HepG2 (cell line): Measurements from ENCODE around the gene PTEN. TPM values are rescaled to one million over a fixed set of nuclear protein-coding genes. Genes with fewer than 3 reads are reported as not detected.

Experiments
- ADNP ChIP-seq: sonication (generic); formaldehyde crosslinking; IDR thresholded peaks from 2 replicates; pipeline ENCODE4 v1.4.0; 2020; ENCODE audit warnings: missing genetic modification reagents
- ARHGAP35 ChIP-seq: sonication (generic); formaldehyde crosslinking; IDR thresholded peaks from 2 replicates; pipeline ENCODE4 v1.9.0; 2022; ENCODE audit warnings: mild to moderate bottlenecking, inconsistent platforms, moderate library complexity, missing genetic modification reagents, borderline replicate concordance
- CAMTA2 ChIP-seq: sonication (generic); formaldehyde crosslinking; IDR thresholded peaks from 2 replicates; pipeline ENCODE4 v1.4.0; 2020; ENCODE audit warnings: mild to moderate bottlenecking, missing genetic modification reagents, borderline replicate concordance
- CEBPB ChIP-seq: IDR thresholded peaks from 2 replicates; pipeline ENCODE4 v1.6.1; 2011; ENCODE audit warnings: low read depth, low read length, improper control_type of control experiment, borderline replicate concordance
- FOSL1 ChIP-seq: sonication (generic); formaldehyde crosslinking; IDR thresholded peaks from 2 replicates; pipeline ENCODE4 v1.9.0; 2021; ENCODE audit warnings: missing genetic modification reagents, borderline replicate concordance
- FOSL2 ChIP-seq: sonication (generic); formaldehyde crosslinking; IDR thresholded peaks from 2 replicates; pipeline ENCODE4 v1.4.0; 2020; ENCODE audit warnings: missing genetic modification reagents
- FOXM1 ChIP-seq: sonication (generic); formaldehyde crosslinking; IDR thresholded peaks from 2 replicates; pipeline ENCODE4 v1.5.0; 2020; ENCODE audit warnings: missing genetic modification reagents
- FOXO1 ChIP-seq: sonication (generic); formaldehyde crosslinking; IDR thresholded peaks from 2 replicates; pipeline ENCODE4 v1.4.0; 2020; ENCODE audit warnings: missing genetic modification reagents
- GATAD1 ChIP-seq: IDR thresholded peaks from 2 replicates; pipeline ENCODE4 v1.6.1; 2016; ENCODE audit warnings: missing genetic modification reagents, missing compliant biosample characterization
- IKZF4 ChIP-seq: sonication (generic); formaldehyde crosslinking; IDR thresholded peaks from 2 replicates; pipeline ENCODE4 v1.5.1; 2020; ENCODE audit warnings: borderline replicate concordance, mild to moderate bottlenecking, low read depth, missing genetic modification reagents; ENCODE audit errors: not compliant biosample characterization
- JUN ChIP-seq: sonication (generic); formaldehyde crosslinking; IDR thresholded peaks from 2 replicates; pipeline ENCODE4 v1.4.0; 2020; ENCODE audit warnings: mild to moderate bottlenecking, missing genetic modification reagents
- KDM4B ChIP-seq: sonication (generic); formaldehyde crosslinking; IDR thresholded peaks from 2 replicates; pipeline ENCODE4 v1.4.0; 2020; ENCODE audit warnings: missing genetic modification reagents
- MBNL3 ChIP-seq: fragments of 250-450 bp; sonication (Bioruptor Pico); conservative IDR thresholded peaks from 2 replicates; pipeline ENCODE4 v1.8.0; 2022; ENCODE audit warnings: mild to moderate bottlenecking, inconsistent platforms
- MLLT10 ChIP-seq: sonication (generic); formaldehyde crosslinking; IDR thresholded peaks from 2 replicates; pipeline ENCODE4 v1.4.0; 2020; ENCODE audit warnings: missing genetic modification reagents
- RAD21 ChIP-seq: fragments of 450-650 bp; formaldehyde crosslinking; IDR thresholded peaks from 2 replicates; pipeline ENCODE4 v1.5.0; 2020; ENCODE audit warnings: mild to moderate bottlenecking
- RNF2 ChIP-seq: fragments of 450-650 bp; conservative IDR thresholded peaks from 2 replicates; pipeline ENCODE4 v1.6.1; 2016; ENCODE audit warnings: low read depth
- SIN3A ChIP-seq: IDR thresholded peaks from 2 replicates; pipeline ENCODE4 v1.6.1; 2011; ENCODE audit warnings: low read depth, mild to moderate bottlenecking, control low read depth, low read length, borderline replicate concordance
- SMARCE1 ChIP-seq: fragments of 450-650 bp; IDR thresholded peaks from 2 replicates; pipeline ENCODE4 v1.6.1; 2017; ENCODE audit warnings: borderline replicate concordance
- ZNF296 ChIP-seq: sonication (generic); formaldehyde crosslinking; conservative IDR thresholded peaks from 2 replicates; pipeline ENCODE4 v1.5.0; 2020; ENCODE audit warnings: mild to moderate bottlenecking, missing genetic modification reagents
- ZNF33A ChIP-seq: sonication (generic); formaldehyde crosslinking; IDR thresholded peaks from 2 replicates; pipeline ENCODE4 v1.5.1; 2020; ENCODE audit warnings: missing genetic modification reagents, mild to moderate bottlenecking, moderate library complexity, borderline replicate concordance
- ZNF766 ChIP-seq: sonication (generic); formaldehyde crosslinking; IDR thresholded peaks from 2 replicates; pipeline ENCODE4 v1.5.0; 2020; ENCODE audit warnings: missing genetic modification reagents, borderline replicate concordance
- ZNF792 ChIP-seq: IDR thresholded peaks from 2 replicates; pipeline ENCODE4 v1.6.1; 2016
- ZNF891 ChIP-seq: sonication (generic); formaldehyde crosslinking; IDR thresholded peaks from 2 replicates; pipeline ENCODE4 v1.5.0; 2020; ENCODE audit warnings: mild to moderate bottlenecking, missing genetic modification reagents
- ZSCAN31 ChIP-seq: sonication (generic); formaldehyde crosslinking; IDR thresholded peaks from 2 replicates; pipeline ENCODE4 v1.5.0; 2020; ENCODE audit warnings: low read depth, mild to moderate bottlenecking, missing genetic modification reagents
- polyA plus RNA-seq, 8 experiments: library from polyadenylated mRNA; depleted of rRNA in 3 of 8; stranded (reverse) in 7 of 8; unstranded in 1 of 8; fragments of >200 nt; fragmentation: Illumina TruSeq in 4 of 8; extraction: Trizol in 4 of 8; gene quantifications; 2 replicates each; pipeline versions ENCODE4 v1.2.1 to v1.2.3, GENCODE V29; 2011 to 2016; ENCODE audit warnings: low read depth in 4 of 8, missing spikeins in 1 of 8, mixed read lengths in 1 of 8; ENCODE audit not compliant: insufficient read depth in 1 of 8
- total RNA-seq, 5 experiments: library from RNA; depleted of rRNA; stranded (reverse); fragments of >200 nt; fragmentation: Illumina TruSeq; extraction: Trizol; gene quantifications; 2 replicates each; pipeline ENCODE4 v1.2.3, GENCODE V29; 2016; ENCODE audit warnings: low read depth in 1 of 5
- TF ChIP-seq, protein P1 (sequence below): sonication (generic); formaldehyde crosslinking; IDR thresholded peaks from 2 replicates; pipeline ENCODE4 v1.5.0; 2020; ENCODE audit warnings: missing genetic modification reagents, mild to moderate bottlenecking, borderline replicate concordance
- TF ChIP-seq, protein P2 (sequence below): sonication (generic); formaldehyde crosslinking; IDR thresholded peaks from 2 replicates; pipeline ENCODE4 v1.4.0; 2020; ENCODE audit warnings: missing genetic modification reagents, borderline replicate concordance
- TF ChIP-seq, protein P3 (sequence below): sonication (generic); formaldehyde crosslinking; IDR thresholded peaks from 2 replicates; pipeline ENCODE4 v1.8.1; 2022; ENCODE audit warnings: mild to moderate bottlenecking, missing genetic modification reagents
- TF ChIP-seq, protein P4 (sequence below): sonication (generic); formaldehyde crosslinking; IDR thresholded peaks from 2 replicates; pipeline ENCODE4 v1.5.0; 2020; ENCODE audit warnings: mild to moderate bottlenecking, missing genetic modification reagents

PTEN gene
- total and polyA plus RNA-seq, 2 of the 13 experiments (the other 11 are each of a cell fraction or from before 2014, with no cell fraction given) = 30.3 to 61.3 TPM

DNA sequence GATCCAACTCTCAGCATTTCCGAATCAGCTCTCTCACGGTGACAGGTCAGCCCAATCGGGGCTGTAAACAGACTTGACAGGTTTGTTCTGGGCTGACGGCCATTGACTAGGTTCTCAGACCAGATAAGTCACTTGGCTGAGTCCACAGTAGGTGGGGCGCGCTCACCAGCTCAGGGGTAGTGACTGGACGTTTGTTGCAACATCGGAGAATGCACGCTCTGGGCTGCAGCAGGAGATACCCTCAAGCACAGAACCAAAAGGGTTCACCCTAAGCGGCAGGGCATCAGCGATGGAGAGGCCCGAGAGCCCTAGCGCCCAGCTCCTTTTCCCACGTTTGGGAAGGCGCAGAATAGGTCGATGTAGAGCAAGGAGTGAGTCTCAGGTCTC, 1.9 kb upstream of the PTEN start (continued):
- TF ChIP-seq ZNF792 (CRISPR knock-in tag) (no peak; the same call in 1 of the 2 replicates), FOSL2 (CRISPR knock-in tag) (peak; percentile 52; the same call in 1 of the 2 replicates), ARHGAP35 (0 out of 2 replicates have a peak, but pooled peaks have one; percentile 43), FOXO1 (CRISPR knock-in tag) (no peak), JUN (CRISPR knock-in tag) (0 out of 2 replicates have a peak, but pooled peaks have one; percentile 23), MLLT10 (CRISPR knock-in tag) (no peak), ADNP (CRISPR knock-in tag) (no peak), FOXM1 (CRISPR knock-in tag) (no peak), KDM4B (CRISPR knock-in tag) (no peak), ZNF33A (CRISPR knock-in tag) (no peak), IKZF4 (CRISPR knock-in tag) (peak; percentile 55), MBNL3 (no peak), CEBPB (peak; percentile 90), FOSL1 (CRISPR knock-in tag) (no peak), RAD21 (CRISPR knock-in tag) (no peak), CAMTA2 (CRISPR knock-in tag) (no peak), ZNF766 (CRISPR knock-in tag) (peak; percentile 9; the same call in 1 of the 2 replicates), SMARCE1 (no peak), RNF2 (no peak), SIN3A (peak; percentile 68; the same call in 1 of the 2 replicates), ZNF891 (CRISPR knock-in tag) (no peak), ZNF296 (0 out of 2 replicates have a peak, but pooled peaks have one; percentile 41), GATAD1 (CRISPR knock-in tag) (no peak), ZSCAN31 (peak; percentile 30; the same call in 1 of the 2 replicates)
- TF ChIP-seq, protein P1, sequence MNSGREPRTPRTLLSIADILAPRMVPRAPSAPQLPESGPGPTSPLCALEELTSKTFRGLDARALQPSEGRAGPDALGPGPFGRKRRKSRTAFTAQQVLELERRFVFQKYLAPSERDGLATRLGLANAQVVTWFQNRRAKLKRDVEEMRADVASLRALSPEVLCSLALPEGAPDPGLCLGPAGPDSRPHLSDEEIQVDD = no peak; the same call in 1 of the 2 replicates
- TF ChIP-seq, protein P2, sequence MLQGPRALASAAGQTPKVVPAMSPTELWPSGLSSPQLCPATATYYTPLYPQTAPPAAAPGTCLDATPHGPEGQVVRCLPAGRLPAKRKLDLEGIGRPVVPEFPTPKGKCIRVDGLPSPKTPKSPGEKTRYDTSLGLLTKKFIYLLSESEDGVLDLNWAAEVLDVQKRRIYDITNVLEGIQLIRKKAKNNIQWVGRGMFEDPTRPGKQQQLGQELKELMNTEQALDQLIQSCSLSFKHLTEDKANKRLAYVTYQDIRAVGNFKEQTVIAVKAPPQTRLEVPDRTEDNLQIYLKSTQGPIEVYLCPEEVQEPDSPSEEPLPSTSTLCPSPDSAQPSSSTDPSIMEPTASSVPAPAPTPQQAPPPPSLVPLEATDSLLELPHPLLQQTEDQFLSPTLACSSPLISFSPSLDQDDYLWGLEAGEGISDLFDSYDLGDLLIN (CRISPR knock-in tag) = no peak
- TF ChIP-seq, protein P3, sequence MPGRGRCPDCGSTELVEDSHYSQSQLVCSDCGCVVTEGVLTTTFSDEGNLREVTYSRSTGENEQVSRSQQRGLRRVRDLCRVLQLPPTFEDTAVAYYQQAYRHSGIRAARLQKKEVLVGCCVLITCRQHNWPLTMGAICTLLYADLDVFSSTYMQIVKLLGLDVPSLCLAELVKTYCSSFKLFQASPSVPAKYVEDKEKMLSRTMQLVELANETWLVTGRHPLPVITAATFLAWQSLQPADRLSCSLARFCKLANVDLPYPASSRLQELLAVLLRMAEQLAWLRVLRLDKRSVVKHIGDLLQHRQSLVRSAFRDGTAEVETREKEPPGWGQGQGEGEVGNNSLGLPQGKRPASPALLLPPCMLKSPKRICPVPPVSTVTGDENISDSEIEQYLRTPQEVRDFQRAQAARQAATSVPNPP = peak; percentile 10; the same call in 1 of the 2 replicates
- TF ChIP-seq, protein P4, sequence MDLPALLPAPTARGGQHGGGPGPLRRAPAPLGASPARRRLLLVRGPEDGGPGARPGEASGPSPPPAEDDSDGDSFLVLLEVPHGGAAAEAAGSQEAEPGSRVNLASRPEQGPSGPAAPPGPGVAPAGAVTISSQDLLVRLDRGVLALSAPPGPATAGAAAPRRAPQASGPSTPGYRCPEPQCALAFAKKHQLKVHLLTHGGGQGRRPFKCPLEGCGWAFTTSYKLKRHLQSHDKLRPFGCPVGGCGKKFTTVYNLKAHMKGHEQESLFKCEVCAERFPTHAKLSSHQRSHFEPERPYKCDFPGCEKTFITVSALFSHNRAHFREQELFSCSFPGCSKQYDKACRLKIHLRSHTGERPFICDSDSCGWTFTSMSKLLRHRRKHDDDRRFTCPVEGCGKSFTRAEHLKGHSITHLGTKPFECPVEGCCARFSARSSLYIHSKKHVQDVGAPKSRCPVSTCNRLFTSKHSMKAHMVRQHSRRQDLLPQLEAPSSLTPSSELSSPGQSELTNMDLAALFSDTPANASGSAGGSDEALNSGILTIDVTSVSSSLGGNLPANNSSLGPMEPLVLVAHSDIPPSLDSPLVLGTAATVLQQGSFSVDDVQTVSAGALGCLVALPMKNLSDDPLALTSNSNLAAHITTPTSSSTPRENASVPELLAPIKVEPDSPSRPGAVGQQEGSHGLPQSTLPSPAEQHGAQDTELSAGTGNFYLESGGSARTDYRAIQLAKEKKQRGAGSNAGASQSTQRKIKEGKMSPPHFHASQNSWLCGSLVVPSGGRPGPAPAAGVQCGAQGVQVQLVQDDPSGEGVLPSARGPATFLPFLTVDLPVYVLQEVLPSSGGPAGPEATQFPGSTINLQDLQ = no peak
